HS-5 (cell line): ENCODE data around the gene SIAH1.
"Not testable (repeated sequence)": the region's sequence is repeated elsewhere in the genome, so short reads cannot be mapped to it uniquely, and the experiment has no call there.

Experiments used
- DNase-seq: peaks from one replicate; pipeline ENCODE4 v3.0.0-alpha.2; 2012; ENCODE audit warnings: low read depth

The SIAH1 gene

DNA sequence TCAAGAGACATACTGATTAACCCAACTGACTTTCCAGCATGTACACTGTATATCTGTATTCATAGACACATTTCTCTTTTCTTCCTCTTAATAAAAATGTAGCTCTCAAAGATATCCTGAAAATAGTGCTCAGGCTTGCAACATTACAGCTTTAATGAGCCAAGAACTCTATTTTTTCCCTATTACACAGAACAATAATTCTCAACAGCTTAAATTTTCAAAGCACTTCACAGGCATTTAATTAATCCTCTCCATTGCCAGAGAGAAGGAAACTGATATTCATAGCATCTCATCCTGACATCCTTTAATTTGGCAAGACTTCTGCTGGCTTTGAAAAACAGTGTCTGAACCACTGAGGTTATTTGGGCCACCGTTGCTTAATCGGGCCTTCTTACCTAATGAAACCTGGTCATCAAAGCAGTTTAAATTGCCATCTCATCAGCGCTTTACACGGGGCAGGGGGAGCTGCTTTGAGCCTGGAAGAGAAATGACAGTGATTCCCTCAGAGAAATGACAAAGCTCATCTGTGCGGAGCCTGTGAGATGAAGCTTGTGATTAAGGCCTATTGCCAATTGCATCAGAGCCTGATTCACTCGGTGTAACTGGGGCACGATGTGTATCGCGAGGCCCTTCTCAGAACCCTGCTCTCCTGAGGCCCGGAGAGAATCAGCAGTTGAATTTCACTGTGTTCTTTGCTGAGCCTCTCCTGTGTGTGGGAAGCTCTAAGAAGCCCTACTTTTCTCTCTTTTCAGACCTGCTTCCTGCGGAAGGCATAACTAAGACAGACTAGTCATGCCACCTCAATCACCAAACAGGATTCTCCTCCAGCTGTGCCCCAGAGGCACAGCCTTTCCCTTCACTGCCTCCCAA is 8.5 kb upstream of the SIAH1 start:
- DNase-seq, result no peak

DNA sequence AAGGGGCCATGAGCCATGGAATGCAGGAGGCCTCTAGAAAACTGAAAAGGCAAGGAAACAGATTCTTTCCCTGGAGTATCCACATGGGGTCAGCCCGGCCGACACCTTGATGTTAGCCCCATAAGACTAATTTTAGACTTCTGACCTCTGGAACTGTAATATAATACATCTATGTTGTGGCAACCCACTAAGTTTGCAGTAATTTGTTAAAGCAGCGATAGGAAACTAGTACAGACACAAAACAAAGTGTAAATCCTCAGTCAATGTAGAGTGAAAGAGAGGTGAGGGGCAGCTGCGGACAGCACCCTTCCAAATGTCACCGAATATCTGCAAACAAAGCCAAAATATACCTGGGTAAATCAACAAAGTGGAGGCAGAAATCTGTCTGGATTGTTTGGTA is 7.2 kb upstream of the SIAH1 start:
- DNase-seq, result no peak

DNA sequence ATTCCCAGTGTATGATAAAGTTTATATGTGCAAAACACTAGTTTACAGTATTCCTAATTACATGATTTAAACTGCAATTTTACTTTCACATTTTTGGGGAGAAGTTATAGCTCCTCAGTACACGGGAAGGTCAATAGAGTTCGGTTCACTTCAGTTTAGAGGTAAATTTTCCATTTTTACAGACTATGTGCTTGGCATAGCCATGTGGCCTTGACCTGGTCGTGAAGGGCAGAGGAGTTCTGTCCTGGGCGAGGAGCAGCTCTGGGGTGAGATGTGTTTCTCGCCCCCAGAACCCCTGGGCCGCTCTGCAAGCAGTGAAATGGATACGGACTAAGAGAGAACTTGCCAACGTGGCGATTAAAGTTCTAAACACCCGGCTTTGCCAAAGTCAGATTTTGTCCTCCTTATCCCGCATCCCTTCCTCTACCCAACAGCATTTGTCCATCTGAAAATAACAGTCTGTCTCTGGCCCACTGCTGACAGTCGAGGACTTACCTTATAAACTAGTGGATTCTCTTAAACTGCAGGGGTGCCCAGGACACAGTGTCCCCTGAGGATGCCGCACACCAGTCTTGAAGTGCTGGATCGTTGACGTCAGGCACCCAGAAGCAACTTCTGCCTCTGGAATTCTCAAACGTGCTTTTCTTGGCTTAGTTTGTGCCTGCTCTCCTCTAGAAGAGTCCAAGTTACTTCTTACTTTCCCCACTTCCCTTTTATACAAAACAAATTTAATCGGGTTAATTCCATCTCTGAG is 1.5 kb upstream of the SIAH1 start:
- DNase-seq, result no peak

DNA sequence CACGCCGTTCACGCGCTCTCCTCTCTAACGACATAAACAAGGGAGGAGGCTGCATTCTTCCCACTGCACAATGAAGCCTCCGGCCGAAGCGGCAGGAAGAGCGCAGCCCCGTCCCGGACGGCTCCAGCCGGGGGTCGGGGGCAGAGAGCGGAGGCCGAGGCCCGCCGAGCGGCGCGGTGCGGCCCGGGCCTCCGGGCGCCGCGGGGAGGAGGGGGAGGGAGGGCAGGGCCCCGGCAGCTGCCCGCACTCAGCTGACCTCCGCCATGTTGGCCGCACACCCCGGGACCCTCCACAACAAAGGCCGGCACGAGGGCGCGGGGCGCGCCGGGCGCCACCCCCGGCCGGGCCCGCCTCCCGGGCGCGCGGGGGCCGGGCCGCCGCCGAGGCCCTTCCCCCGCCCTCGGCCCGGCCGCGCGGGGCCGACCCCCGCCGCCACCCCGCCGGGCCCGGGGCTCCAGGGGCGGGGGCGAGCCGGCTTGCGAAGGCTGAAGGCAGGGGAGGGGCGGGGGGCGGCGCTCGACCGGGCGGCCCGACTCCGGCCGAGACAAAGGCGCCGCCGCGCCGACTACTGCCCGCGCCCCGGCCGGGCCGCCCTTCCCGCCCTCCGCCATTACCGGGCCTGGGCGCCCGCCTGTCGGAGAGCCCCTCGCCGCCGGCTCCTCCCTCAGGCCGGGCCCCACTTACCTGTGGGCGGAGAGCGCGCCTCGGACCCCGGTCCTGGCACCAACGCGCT is 527 bp downstream of the SIAH1 start:
- DNase-seq, result no peak

DNA sequence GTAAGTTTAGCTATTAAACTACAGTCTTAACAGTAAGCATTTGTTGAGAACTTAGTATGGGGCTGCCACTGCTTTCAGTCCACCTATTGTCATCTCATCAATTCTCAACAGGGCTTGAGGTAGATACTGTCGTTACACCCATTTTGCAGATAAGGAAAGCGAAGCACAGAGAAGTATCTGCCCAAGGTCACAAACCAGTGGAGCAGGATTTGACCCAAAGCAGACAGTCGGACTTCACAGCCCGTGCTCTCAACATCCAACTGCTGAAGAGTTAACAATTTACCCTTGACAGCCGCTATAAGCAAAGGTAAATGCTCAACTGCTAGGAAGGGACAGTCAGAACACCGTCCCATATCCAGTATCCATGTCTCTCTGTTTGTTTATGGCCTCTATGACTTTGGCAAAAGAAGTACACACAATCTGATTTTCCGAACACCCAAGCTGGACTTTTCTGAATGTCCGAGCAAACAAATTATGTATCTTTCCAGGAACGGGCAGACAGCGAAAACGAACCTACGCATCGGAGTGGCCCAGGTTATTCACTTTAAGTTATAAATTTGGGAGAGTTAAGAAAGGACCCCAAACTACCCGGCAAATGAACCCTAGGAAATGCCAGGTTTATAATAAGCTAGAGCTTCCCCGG is 1.2 kb downstream of the SIAH1 start:
- no peak for DNase-seq

DNA sequence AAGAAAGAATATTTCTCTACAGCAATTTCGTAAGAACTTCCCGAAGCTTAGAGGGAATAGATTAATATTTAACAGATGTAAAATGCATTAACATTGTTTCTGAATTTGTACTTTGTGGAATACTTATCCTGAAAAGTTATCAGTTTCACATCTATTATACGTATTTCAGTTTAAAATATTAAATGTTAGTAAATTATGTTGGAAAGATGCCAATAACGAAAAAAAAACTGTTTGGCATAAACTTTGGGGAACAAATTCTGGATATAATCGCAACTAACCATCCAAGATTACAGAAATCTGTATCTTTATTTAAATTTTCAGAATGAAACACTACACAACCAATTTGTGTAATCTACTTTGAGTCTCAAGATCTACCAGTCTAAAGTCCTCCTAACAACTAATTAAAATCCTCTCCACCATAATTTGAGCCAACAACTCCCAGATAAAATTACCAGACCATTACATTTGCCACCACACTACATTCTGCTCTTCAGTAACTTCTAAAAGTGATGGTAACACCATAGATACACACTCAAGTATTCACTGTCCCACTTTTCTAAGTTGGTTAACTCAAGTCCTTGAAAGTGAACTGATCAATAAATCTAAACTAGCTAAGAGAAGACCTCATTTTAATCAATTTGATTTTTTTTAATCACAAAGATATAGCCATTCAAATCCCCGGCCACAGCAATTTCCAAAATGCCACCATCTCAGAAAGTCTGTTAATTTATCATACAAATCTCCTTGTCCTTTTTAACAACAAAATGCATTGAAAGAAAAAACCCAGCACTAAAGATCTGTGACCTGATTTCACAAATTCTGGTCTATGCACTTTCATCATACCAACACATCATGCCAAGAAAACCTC is 2.0 kb downstream of the SIAH1 start:
- no peak for DNase-seq

DNA sequence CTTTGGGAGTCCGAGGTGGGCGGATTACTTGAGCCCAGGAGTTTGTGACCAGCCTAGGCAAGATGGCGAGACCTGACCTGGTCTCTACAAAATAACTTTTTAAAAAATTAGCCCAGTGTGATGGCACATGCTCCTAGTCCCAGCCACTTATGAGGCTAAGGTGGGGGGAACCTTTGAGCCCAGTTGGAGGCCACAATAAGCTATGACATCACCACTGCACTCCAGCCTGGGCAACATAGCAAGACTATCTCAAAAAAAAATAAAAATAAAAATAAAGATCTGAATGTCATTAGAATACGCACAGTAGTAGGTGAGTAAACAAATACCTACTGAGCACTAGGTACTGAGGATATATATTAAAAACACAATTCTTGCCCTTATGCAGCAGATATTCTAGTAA is 3.1 kb downstream of the SIAH1 start:
- DNase-seq, result no peak

DNA sequence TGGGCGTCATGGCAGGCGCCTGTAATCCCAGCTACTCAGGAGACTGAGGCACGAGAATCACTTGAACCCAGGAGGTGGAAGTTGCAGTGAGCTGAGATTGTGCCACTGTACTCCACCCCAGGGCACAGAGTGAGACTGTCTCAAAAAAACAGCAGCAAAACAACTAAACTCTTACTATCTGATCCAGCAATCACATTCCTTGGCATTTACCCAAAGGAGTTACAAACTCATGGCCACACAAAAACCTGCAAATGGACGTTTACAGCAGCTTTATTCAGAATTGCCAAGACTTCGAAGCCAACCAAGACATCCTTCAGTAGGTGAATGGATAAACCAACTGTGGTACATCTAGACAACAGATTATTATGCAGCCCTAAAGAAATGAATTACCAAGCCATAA is 4.0 kb downstream of the SIAH1 start:
- DNase-seq, result no peak

DNA sequence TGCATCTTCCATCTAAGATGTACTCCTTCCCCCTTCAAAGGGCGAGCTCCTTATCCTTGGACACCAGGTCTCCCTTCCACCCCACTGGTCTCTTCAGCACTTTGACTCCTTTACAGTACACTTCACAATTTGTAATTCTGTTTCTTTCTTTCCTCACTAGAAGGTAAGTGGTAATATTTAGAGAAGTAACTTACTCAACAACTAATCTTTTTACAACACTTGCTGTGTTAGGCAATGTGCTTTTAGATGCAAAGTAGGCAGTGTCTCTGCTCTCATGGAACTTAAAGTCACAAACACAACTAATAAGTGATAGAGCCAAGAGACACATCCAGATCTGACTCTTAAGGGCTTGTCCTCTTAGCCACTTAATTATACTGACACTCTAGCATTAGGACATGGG is 6.4 kb downstream of the SIAH1 start:
- no peak for DNase-seq

DNA sequence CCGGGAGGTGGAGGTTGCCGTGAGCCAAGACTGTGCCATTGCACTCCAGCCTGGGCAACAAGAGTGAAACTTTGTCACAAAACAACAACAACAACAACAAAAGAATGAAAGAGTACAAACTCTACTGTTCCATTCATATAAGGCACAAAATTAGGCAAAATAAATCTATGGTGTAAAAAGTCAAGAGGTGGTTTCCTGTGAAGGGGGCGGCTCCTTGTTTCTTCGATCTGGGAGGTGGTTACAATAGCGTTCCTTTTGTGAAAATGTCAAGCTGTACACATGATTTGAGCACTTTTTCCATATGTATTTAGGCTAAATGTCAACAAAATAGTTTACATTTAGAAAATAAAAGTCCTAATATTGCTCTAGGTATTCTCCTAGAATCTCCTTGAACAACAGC is 6.9 kb downstream of the SIAH1 start:
- no peak for DNase-seq

DNA sequence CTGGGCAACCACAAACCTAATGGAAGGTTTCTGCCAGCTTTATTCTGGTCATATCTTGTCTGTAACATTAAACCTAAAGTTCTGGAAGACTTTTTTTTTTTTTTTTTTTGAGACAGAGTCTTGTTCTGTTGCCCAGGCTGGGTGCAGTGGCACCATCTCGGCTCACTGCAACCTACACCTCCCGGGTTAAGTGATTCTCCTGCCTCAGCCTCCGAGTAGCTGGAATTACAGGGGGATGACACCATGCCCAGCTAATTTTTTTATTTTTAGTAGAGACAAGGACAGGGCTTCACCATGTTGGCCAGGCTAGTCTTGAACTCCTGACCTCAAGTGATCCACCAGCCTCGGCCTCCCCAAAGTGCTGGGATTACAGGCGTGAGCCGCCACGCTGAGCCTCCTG is 7.9 kb downstream of the SIAH1 start:
- DNase-seq, result not testable (repeated sequence)

DNA sequence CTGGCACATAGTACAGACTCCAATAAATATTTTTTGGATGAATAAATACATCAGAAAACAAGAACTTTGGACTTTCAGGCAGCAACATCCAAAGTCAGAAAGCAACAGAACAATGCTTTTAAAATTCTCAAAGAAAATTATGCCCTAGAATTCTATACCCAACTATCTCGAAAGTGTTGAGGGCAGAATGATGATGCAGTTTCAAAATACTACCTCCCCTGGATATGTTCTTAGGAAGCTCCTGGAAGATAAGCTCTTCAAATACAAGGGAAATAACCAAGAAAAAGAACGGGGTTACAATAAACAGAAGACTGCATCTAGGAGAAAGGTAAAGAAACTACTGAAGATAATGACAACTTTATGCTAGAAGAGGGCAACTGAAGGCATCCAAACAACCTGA is 11.0 kb downstream of the SIAH1 start:
- DNase-seq, result no peak

DNA sequence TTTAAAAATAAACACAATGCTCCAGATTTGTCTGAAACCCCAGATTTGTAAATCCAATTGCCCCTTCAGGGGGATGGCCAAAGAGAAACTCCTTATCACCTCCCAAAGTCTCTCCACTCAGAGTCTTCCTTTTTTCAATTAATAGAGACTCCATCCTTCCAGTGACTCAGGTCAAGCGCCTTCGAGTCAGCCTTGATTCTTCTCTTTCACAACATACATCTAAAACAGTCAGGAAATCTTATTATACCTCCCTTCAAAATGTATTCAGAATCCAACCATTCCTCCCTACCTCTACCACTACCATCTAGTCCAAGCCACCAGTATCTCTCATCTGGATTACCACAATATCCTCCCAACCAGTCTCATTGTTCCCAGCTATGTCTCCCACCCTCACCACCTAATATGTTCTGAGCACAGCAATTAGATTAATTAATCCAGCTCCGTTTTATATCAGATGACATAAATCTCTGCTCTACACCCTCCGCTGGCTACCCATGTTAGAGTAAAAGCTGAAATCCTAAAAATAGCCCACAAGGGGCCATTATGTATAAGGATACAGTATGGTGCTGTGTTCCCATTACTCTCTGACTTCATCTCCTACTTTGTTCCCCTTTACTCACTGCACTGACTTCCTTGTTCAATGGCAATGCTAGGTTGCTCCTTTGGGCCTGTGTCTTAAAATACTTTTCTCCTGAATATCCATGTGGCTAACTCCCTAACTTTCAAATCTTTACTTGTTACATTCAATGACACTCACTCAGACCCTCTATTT is 11.8 kb downstream of the SIAH1 start:
- no peak for DNase-seq

DNA sequence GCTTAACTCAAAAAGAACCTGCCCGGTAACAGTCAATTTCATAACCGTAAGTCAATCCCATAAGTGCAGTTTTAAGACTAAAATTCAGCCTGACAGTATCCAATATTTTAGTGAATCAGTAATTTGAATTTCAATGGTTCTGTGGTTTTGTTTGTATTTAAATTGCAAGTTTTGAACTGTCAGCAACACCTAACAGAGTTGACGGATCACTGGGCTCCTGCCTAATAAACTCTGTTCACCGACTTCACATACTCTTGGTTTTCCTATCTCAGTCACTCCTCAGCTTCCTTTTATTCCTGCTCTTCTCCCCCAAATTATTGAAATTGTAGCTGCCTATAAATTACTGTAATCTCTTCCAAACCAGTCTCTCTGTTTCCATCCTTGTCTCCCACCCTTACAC is 12.5 kb downstream of the SIAH1 start:
- DNase-seq, result no peak

DNA sequence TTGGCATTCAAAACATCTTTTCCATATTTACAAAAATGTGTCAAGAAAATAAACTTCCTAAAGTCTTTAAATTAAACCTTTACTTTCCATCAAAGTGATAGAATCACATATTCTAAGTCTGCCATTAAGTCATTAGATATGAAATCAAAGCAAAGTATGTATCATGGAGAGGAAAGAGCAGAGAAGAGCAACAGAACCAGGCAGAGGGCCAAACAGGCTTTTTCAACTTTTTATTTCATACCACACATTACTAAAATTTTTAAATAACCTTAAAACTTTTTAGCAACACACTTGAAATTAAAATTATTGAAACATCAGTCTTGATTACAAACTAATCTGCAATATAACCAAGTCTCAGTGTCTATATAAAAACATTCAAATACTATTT is 13.8 kb downstream of the SIAH1 start:
- no peak for DNase-seq

DNA sequence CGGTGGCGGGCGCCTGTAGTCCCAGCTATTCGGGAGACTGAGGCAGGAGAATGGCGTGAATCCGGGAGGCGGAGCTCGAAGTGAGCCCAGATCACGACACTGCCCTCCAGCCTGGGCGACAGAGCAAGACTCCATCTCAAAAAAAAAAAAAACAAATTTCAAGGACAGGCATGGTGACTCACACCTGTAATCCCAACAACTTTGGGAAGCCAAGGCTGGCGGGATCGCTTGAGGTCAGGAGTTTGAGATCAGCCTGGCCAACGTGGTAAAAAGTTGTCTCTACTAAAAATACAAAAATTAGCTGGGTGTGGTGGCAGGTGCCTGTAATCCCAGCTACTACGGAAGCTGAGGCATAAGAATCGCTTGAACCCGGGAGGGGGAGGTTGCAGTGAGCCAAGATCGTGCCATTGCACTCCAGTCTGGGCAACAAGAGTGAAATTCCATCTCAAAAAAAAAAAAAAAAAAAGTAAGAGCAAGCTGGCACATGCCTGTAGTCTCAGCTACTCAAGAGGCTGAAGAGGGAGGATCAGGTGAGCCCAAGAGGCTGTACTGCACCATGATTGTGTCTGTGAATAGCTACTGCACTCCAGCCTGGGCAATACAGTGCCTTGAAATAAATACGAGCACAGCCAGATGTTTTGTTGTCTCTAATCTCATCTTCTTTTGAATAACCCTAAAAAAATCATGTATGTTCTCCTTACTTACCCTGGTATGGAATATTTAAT is 14.4 kb downstream of the SIAH1 start:
- not testable (repeated sequence) for DNase-seq

DNA sequence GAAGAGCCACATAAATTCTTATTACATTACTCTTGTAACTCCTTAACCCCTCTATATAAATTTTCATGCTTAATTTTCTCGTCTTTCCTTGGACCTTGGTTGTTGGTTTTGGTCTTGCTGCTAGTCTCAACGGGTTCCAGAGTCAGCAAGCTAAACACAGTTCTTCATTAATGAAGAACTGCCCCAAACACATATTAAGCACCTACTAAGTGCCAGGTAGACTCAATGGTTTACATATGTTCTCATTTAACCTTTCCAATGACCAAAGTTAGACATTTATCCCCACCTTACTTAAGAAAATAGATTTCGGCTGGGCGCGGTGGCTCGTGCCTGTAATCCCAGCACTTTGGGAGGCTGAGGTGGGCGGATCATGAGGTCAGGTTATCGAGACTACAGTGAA is 15.0 kb downstream of the SIAH1 start:
- DNase-seq, result no peak

DNA sequence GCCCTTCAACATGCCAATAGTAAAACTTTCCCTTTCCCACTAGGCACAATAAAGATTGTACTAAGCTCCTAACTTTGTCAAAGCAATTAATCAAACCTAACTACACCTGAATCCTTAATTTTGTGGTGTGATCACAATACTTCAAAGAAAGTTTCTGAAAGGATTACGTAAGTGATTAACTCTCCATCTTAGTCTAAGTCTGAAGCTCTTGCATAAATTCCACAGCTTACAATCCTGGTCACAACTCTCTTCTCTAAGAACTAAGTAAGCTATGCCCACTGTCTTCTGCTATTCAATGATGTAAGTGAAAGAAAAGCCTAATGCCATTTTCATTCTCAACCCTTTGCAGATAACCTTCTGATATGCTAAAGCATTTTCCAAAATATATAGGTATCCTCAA is 15.4 kb downstream of the SIAH1 start:
- DNase-seq, result no peak

DNA sequence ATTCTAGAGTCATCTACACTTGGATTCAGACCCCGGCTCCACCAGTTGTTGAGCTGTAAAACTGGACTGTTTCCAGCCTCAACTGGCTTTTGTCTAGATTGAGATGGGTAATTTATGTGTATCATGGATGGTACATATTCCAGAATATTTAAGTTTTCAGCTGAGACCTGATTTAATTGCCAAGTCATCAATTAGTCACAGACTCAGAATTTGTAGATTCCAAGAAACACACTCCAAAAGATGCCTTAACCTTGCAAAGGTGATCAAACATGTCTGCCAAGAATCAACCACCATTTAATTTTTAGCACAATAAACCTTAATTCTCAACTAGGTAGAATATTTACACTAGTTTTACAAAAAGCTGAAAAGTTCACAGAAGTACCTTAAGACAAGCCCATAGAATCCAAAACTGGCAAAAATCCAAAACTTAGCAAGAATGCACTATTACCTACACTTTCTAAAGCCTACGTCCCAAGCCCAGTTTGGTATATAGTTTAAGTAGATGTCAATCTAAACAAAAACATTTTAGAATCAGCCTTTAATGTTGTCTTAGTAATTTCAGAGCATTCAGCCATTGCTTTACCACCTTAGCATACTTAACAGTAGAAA is 17.7 kb downstream of the SIAH1 start:
- DNase-seq, result no peak
